IMR-90 (cell line): ENCODE measurements around the gene SOWAHC. TPM values are rescaled to one million over a fixed set of nuclear protein-coding genes. Genes with fewer than 3 reads are reported as not detected.

Source experiments
- ATAC-seq: fragments of 200-7000 bp; cut with Tn5 transposase; 2 replicates; pipeline ENCODE4 v1.9.1; 2020; ENCODE audit warnings: low read depth, mild to moderate bottlenecking, moderate library complexity
- BruUV-seq: library from RNA; stranded (reverse); fragments of 400-500 nt; replicated peaks from 2 replicates; lab custom pipeline; 2021; lab: Mats Ljungman, UMichigan
- CTCF ChIA-PET: fragments of 300-600 bp; formaldehyde crosslinking; extraction: SDS; loops from one replicate; lab custom pipeline; 2021; ENCODE audit warnings: antibody characterized with exemption; lab: Yijun Ruan, JAX
- POLR2A ChIA-PET: fragments of 300-600 bp; sonication (Branson Sonifier 250); formaldehyde crosslinking; loops from one replicate; lab custom pipeline; 2022; ENCODE audit warnings: antibody characterized with exemption; ENCODE audit not compliant: unreplicated experiment; lab: Charles Lee
- DNase-seq: peaks from one replicate; pipeline ENCODE4 v3.0.0; 2013
- H2AFZ ChIP-seq: replicated peaks from 2 replicates; pipeline ENCODE3; 2013; ENCODE audit warnings: low read length, mild to moderate bottlenecking; ENCODE audit not compliant: poor library complexity
- H2AK5ac ChIP-seq: 2 replicates; pipeline ENCODE4 v1.6.1; 2013; ENCODE audit warnings: low read depth, low read length, inconsistent platforms
- H2AK9ac ChIP-seq: replicated peaks from 2 replicates; pipeline ENCODE3; 2013; ENCODE audit warnings: mild to moderate bottlenecking, low read depth, low read length, moderate library complexity; ENCODE audit not compliant: poor library complexity
- H2BK120ac ChIP-seq: 2 replicates; pipeline ENCODE4 v1.6.1; 2013; ENCODE audit warnings: low read depth, low read length, inconsistent platforms
- H2BK15ac ChIP-seq: 3 replicates; pipeline ENCODE4 v1.6.1; 2013; ENCODE audit warnings: low read depth, low read length, inconsistent platforms
- H2BK20ac ChIP-seq: 2 replicates; pipeline ENCODE4 v1.6.1; 2013; ENCODE audit warnings: low read depth, mild to moderate bottlenecking, inconsistent platforms, low read length, moderate library complexity
- H2BK5ac ChIP-seq: 2 replicates; pipeline ENCODE4 v1.6.1; 2013; ENCODE audit warnings: mild to moderate bottlenecking, low read depth, low read length, inconsistent platforms; ENCODE audit not compliant: poor library complexity, severe bottlenecking
- H3K14ac ChIP-seq: replicated peaks from 2 replicates; pipeline ENCODE4 v1.6.1; 2013; ENCODE audit warnings: low read depth, low read length, inconsistent platforms
- H3K18ac ChIP-seq: 2 replicates; pipeline ENCODE4 v1.6.1; 2013; ENCODE audit warnings: low read depth, low read length, control low read depth
- H3K23ac ChIP-seq: 2 replicates; pipeline ENCODE4 v1.6.1; 2013; ENCODE audit warnings: low read depth, low read length, inconsistent platforms
- H3K27ac ChIP-seq: 2 replicates; pipeline ENCODE4 v1.5.1; 2013; ENCODE audit warnings: mild to moderate bottlenecking, control low read depth, low read length; ENCODE audit not compliant: insufficient read depth
- H3K27me3 ChIP-seq: 2 replicates; pipeline ENCODE4 v1.6.1; 2013; ENCODE audit warnings: low read length; ENCODE audit not compliant: control insufficient read depth, insufficient read depth
- H3K36me3 ChIP-seq: 2 replicates; pipeline ENCODE4 v1.6.1; 2013; ENCODE audit warnings: low read length, mixed read lengths; ENCODE audit not compliant: control insufficient read depth, insufficient read depth
- H3K4ac ChIP-seq: 2 replicates; pipeline ENCODE4 v1.6.1; 2013; ENCODE audit warnings: low read depth, low read length, inconsistent platforms
- H3K4me1 ChIP-seq: 2 replicates; pipeline ENCODE4 v1.6.1; 2013; ENCODE audit warnings: low read length, mixed read lengths; ENCODE audit not compliant: control insufficient read depth, insufficient read depth
- H3K4me2 ChIP-seq: 2 replicates; pipeline ENCODE4 v1.6.1; 2013; ENCODE audit warnings: low read depth, mild to moderate bottlenecking, control low read depth, low read length, moderate library complexity
- H3K4me3 ChIP-seq: 2 replicates; pipeline ENCODE4 v1.5.1; 2013; ENCODE audit warnings: low read depth, mild to moderate bottlenecking, control low read depth, low read length, moderate library complexity; ENCODE audit not compliant: insufficient read depth
- H3K56ac ChIP-seq: 2 replicates; pipeline ENCODE4 v1.6.1; 2013; ENCODE audit warnings: low read length, inconsistent platforms; ENCODE audit not compliant: insufficient read depth; ENCODE audit errors: extremely low read depth
- H3K79me1 ChIP-seq, 2 experiments: 2 replicates each; pipeline ENCODE4 v1.6.1; 2013; ENCODE audit warnings: low read length in 2 of 2, inconsistent platforms in 1 of 2, low read depth in 1 of 2
- H3K9ac ChIP-seq: 2 replicates; pipeline ENCODE4 v1.6.1; 2013; ENCODE audit warnings: low read depth, low read length, control low read depth
- H3K9me1 ChIP-seq: 2 replicates; pipeline ENCODE4 v1.6.1; 2013; ENCODE audit warnings: low read length, inconsistent platforms; ENCODE audit not compliant: insufficient read depth
- H3K9me3 ChIP-seq: 2 replicates; pipeline ENCODE4 v1.6.1; 2013; ENCODE audit warnings: low read length; ENCODE audit not compliant: control insufficient read depth, insufficient read depth
- H4K20me1 ChIP-seq: 2 replicates; pipeline ENCODE4 v1.6.1; 2013; ENCODE audit warnings: low read length, inconsistent platforms; ENCODE audit not compliant: insufficient read depth
- H4K5ac ChIP-seq: 2 replicates; pipeline ENCODE4 v1.6.1; 2013; ENCODE audit warnings: mild to moderate bottlenecking, low read depth, low read length, control low read depth
- H4K8ac ChIP-seq, 2 experiments: 2 replicates each; pipeline ENCODE4 v1.6.1; 2013; ENCODE audit warnings: low read depth in 2 of 2, low read length in 2 of 2, control low read depth in 1 of 2, inconsistent platforms in 1 of 2
- H4K91ac ChIP-seq: 2 replicates; pipeline ENCODE4 v1.6.1; 2013; ENCODE audit warnings: low read depth, low read length, inconsistent platforms; ENCODE audit not compliant: insufficient read depth
- BHLHE40 ChIP-seq: fragments of 150-350 bp; IDR thresholded peaks from 2 replicates; pipeline ENCODE4 v1.6.1; 2016; ENCODE audit warnings: mild to moderate bottlenecking, low read depth, low read length
- CEBPB ChIP-seq: IDR thresholded peaks from 2 replicates; pipeline ENCODE4 v1.6.1; 2012; ENCODE audit warnings: low read depth, low read length, improper control_type of control experiment
- NFE2L2 ChIP-seq: fragments of 150-350 bp; IDR thresholded peaks from 2 replicates; pipeline ENCODE4 v1.6.1; 2016; ENCODE audit warnings: low read depth, mild to moderate bottlenecking, low read length
- POLR2A ChIP-seq: IDR thresholded peaks from 2 replicates; pipeline ENCODE4 v1.6.1; 2012; ENCODE audit warnings: mild to moderate bottlenecking, low read depth, low read length
- RAD21 ChIP-seq: IDR thresholded peaks from 2 replicates; pipeline ENCODE4 v1.6.1; 2012; ENCODE audit warnings: low read length, improper control_type of control experiment
- RCOR1 ChIP-seq: IDR thresholded peaks from 2 replicates; pipeline ENCODE4 v1.6.1; 2012; ENCODE audit warnings: mild to moderate bottlenecking, low read length, improper control_type of control experiment; ENCODE audit not compliant: insufficient replicate concordance
- RFX5 ChIP-seq: IDR thresholded peaks from 2 replicates; pipeline ENCODE4 v1.8.0; 2012; ENCODE audit warnings: low read depth, mild to moderate bottlenecking, low read length, moderate library complexity
- SMC3 ChIP-seq: fragments of 150-350 bp; IDR thresholded peaks from 2 replicates; pipeline ENCODE4 v1.6.1; 2016; ENCODE audit warnings: low read depth, mild to moderate bottlenecking, antibody characterized with exemption, low read length, moderate library complexity
- WGBS, 2 experiments: methylation state at CpG; one replicate each; pipeline versions ENCODE4 v1.1.5 to v1.1.7; 2013; ENCODE audit warnings: missing lambda C conversion rate in 2 of 2; ENCODE audit not compliant: insufficient read length in 1 of 2; ENCODE audit errors: extremely low coverage in 2 of 2; 5-methylcytosine and 5-hydroxymethylcytosine counted together
- dilution Hi-C: fragments of 300-500 bp; cut with HindIII; formaldehyde crosslinking; loops from one replicate; pipeline ENCODE4 v1.14.3; 2018; ENCODE audit warnings: low sequenced_read_pairs; ENCODE audit not compliant: unreplicated experiment
- in situ Hi-C: fragments of 300-500 bp; cut with MboI; formaldehyde crosslinking; loops from 3 replicates; pipeline ENCODE4 v1.14.3; 2019; ENCODE audit warnings: low sequenced_read_pairs, inconsistent platforms, mixed read lengths
- intact Hi-C: fragments of 100-400 bp; cut with micrococcal nuclease; formaldehyde crosslinking; loops from 2 replicates; pipeline ENCODE4 v1.10.0; 2022
- polyA plus RNA-seq, 3 experiments: library from polyadenylated mRNA; depleted of rRNA; stranded (reverse); fragments of >200 nt; gene quantifications; 2 replicates each; pipeline ENCODE4 v1.2.3, GENCODE V29; 2012; ENCODE audit warnings: low replicate concordance in 1 of 3
- total RNA-seq: library from RNA; depleted of rRNA; stranded (reverse); fragments of >200 nt; gene quantifications from 2 replicates; pipeline ENCODE4 v1.2.3, GENCODE V29; 2012
- TF ChIP-seq, protein P1 (sequence below): conservative IDR thresholded peaks from 2 replicates; pipeline ENCODE4 v1.5.1; 2012; ENCODE audit warnings: mild to moderate bottlenecking, low read depth, low read length, improper control_type of control experiment
- TF ChIP-seq, protein P2 (sequence below): fragments of 150-350 bp; IDR thresholded peaks from 2 replicates; pipeline ENCODE4 v1.6.1; 2017; ENCODE audit warnings: mild to moderate bottlenecking, antibody characterized with exemption, low read length, low read depth

Gene SOWAHC
- total and polyA plus RNA-seq, 2 of the 4 experiments (the other 2 are of a cell fraction): 3.2 to 4.8 TPM

DNA sequence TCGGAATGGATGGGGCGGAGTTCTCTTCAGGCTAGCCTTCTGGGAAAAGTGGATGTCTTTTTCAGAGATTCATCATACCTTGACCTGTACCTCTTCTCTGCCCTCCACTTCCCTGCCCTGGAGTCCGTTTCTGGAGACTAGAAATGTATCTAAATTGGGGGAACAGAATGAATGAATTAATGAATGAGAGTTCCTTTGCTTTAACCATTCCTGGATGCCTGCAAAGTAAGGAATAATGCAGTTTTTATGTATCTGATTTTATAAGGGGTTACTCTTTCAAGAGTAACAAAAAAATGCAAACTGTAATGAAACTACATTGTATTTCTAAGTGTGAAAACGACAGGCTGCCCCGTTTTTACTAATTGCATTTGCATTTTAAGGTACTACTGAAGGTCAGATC lies 2.0 kb downstream of the SOWAHC start:
- peaks cover 10% of the 10 kb centered on the region; the same call in 1 of the 2 replicates for H4K20me1 ChIP-seq
- TSS peak; percentile 63 for BruUV-seq
- H3K79me1 ChIP-seq: peaks cover 5 to 35% of the 10 kb centered on the region in 2 experiments; a peak in 3 of 4 replicates
- H4K5ac ChIP-seq: no peak overlapping the region
- no peak overlapping the region for H2AK9ac ChIP-seq
- no peak overlapping the region for H3K4me3 ChIP-seq
- POLR2A ChIA-PET: no interaction called here
- DNase-seq (no peak), ATAC-seq (no peak)
- H3K23ac ChIP-seq: no peak overlapping the region
- in situ Hi-C loops (no loop called here), dilution Hi-C loops (no loop called here), intact Hi-C loops (no loop called here)
- H4K8ac ChIP-seq: no peak overlapping the region
- no peak overlapping the region for H2AFZ ChIP-seq
- no peak overlapping the region for H3K9ac ChIP-seq
- no peak overlapping the region for H3K27ac ChIP-seq
- peak overlapping the region; percentile 80 for H3K4me2 ChIP-seq
- no peak overlapping the region for H2BK5ac ChIP-seq
- no peak overlapping the region for H2BK120ac ChIP-seq
- H3K56ac ChIP-seq: no peak overlapping the region
- H3K9me1 ChIP-seq: 0 out of 2 replicates have a peak, but pooled peaks cover 7% of the 10 kb centered on the region
- no peak overlapping the region for H3K14ac ChIP-seq
- TF ChIP-seq CEBPB: no peak
- no peak for TF ChIP-seq NFE2L2
- TF ChIP-seq BHLHE40: no peak
- TF ChIP-seq POLR2A: no peak
- TF ChIP-seq RFX5: no peak
- TF ChIP-seq, protein P1, sequence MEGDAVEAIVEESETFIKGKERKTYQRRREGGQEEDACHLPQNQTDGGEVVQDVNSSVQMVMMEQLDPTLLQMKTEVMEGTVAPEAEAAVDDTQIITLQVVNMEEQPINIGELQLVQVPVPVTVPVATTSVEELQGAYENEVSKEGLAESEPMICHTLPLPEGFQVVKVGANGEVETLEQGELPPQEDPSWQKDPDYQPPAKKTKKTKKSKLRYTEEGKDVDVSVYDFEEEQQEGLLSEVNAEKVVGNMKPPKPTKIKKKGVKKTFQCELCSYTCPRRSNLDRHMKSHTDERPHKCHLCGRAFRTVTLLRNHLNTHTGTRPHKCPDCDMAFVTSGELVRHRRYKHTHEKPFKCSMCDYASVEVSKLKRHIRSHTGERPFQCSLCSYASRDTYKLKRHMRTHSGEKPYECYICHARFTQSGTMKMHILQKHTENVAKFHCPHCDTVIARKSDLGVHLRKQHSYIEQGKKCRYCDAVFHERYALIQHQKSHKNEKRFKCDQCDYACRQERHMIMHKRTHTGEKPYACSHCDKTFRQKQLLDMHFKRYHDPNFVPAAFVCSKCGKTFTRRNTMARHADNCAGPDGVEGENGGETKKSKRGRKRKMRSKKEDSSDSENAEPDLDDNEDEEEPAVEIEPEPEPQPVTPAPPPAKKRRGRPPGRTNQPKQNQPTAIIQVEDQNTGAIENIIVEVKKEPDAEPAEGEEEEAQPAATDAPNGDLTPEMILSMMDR: no peak
- TF ChIP-seq RAD21: no peak
- no peak for TF ChIP-seq SMC3
- TF ChIP-seq, protein P2, sequence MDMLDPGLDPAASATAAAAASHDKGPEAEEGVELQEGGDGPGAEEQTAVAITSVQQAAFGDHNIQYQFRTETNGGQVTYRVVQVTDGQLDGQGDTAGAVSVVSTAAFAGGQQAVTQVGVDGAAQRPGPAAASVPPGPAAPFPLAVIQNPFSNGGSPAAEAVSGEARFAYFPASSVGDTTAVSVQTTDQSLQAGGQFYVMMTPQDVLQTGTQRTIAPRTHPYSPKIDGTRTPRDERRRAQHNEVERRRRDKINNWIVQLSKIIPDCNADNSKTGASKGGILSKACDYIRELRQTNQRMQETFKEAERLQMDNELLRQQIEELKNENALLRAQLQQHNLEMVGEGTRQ: no peak
- TF ChIP-seq RCOR1: no peak
- no peaks in the 10 kb centered on the region for H3K36me3 ChIP-seq
- CTCF ChIA-PET: interaction anchor here (1.1 kb wide), 1 partner anchor 70 kb away, joined by 3 read pairs; no protein-coding TSS in a partner anchor
- no peak overlapping the region for H2BK15ac ChIP-seq
- H2AK5ac ChIP-seq: no peak overlapping the region
- no peak overlapping the region for H3K18ac ChIP-seq
- no peak overlapping the region for H2BK20ac ChIP-seq
- no peaks in the 10 kb centered on the region for H3K9me3 ChIP-seq
- peaks cover 18% of the 10 kb centered on the region for H3K4me1 ChIP-seq
- H3K4ac ChIP-seq: no peak overlapping the region
- H4K91ac ChIP-seq: no peak overlapping the region
- WGBS, 2 experiments: no CpG with 5 or more reads among the region's 5 CpGs
- H3K27me3 ChIP-seq: no peaks in the 10 kb centered on the region
